GM10266 (cell line): ENCODE measurements around the gene RGS6.

Experiments used
- DNase-seq: peaks from one replicate; pipeline ENCODE4 v3.0.0; 2012; ENCODE audit errors: extremely low spot score
- CTCF ChIP-seq: IDR thresholded peaks from 2 replicates; pipeline ENCODE4 v1.5.1; 2012; ENCODE audit warnings: mild to moderate bottlenecking, low read depth; ENCODE audit not compliant: control insufficient read depth, insufficient read depth; ENCODE audit errors: missing control alignments

RGS6 gene

GRCh38 chr14:72278316-72278715 lies 346.1 kb downstream of the RGS6 start:
- DNase-seq, result no peak
- TF ChIP-seq CTCF, result no peak

- no peak for DNase-seq
- TF ChIP-seq CTCF, result no peak
Observed at GRCh38 chr14:72284176-72284575, 351.9 kb downstream of the RGS6 start.

DNA sequence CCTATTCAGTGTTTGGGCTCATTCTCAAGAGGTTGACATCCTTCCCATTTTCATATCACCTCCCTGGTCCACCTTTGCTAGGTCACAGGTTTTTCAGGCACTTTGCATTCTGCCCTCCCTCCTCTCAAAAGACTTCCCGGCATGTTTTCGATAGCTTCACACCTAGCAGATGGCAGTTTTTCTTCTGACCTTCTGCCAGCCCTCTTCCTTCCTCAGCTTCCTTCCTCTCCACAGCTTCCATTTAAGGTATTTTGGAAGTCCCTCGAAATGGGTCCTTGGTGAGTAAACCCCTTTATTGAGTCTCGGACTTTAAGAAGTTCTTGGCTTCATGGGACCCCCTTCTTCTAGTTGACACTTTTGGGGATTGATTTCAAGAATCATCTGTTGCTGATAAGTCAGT lies 358.0 kb downstream of the RGS6 start:
- DNase-seq, result no peak
- no peak for TF ChIP-seq CTCF

DNA sequence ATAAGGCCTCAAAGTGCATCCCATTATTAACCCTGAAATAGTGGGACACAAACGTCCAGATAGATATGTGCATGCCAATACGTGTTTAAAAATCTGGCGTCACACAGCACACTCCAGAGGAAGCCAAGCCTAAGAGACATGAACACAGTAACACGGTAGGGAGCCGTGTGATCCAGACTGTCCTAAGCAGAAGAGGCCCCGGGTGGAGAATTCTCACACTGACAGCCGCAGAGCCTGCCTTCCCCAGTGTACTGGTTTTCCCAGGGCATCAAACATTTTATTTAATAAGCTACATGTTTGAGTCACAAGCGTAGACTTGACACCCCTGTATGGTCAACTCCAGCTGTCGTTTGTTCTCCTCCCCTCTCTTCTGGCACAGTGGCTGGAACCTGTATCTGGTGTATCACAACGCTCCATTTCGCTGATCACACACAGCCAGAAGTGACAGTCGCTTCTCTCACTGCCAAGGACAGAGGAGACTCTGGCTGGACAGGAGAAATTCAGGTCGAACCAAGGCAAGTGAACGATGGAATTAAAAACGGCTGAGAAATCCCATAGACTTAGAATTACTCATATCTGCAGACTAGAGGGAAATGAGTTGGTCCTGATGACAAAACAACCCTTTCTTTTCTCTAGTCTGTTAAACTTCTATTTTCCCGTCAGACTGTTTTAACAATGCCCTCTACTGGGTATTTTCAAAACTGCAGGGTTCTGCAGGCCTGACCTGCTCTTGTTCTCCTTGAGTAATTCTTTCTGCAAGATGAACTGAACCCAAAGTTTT lies 359.9 kb downstream of the RGS6 start:
- peak; percentile 38 for DNase-seq
- peak; percentile 68 for TF ChIP-seq CTCF

GRCh38 chr14:72292689-72293024 lies 360.4 kb downstream of the RGS6 start:
- DNase-seq, result no peak
- no peak for TF ChIP-seq CTCF

DNA sequence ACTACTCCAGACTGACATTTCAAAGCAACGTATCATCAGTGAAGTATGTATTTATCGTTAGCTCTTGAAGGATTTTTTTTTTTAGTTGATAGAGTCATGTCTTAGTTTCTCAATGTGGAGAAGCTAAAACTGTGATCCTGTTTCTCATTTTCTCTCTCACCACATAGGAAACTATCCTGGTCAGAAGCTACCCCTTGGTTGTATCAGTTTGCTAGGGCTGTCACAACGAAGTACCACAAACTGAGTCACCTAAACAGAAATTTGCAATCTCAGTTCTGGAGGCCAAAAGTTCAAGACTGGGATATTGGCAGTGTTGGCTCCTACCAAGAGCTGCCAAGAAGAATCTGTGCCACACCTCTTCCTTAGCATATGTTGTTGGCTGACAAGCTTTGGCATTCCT lies 369.1 kb downstream of the RGS6 start:
- TF ChIP-seq CTCF, result no peak
- DNase-seq, result no peak

GRCh38 chr14:72303930-72304329 lies 371.7 kb downstream of the RGS6 start:
- no peak for DNase-seq
- no peak for TF ChIP-seq CTCF
